ENCODE data around the gene MOB1A.

GRCh38 chr2:74119912-74120825 lies 58.5 kb downstream of the MOB1A start:
- TF ChIP-seq CTCF (IDR thresholded peaks at IDR 0.05; ENCODE audit: low read length) (peak; percentile 52; the same call in 1 of the 2 replicates), EZH2 (IDR thresholded peaks at IDR 0.05; ENCODE audit: borderline replicate concordance, low read length) (no peak)

Data from OCI-LY1 (cell line).